ENCODE measurements around the gene SLC6A11. TPM values are rescaled to one million over a fixed set of nuclear protein-coding genes. Genes with fewer than 3 reads are reported as not detected.

The SLC6A11 gene
- total and polyA plus RNA-seq, 2 of the 8 experiments (the other 6 are each of a cell fraction or from before 2014, with no cell fraction given), result 0.78 to 1.5 TPM

DNA sequence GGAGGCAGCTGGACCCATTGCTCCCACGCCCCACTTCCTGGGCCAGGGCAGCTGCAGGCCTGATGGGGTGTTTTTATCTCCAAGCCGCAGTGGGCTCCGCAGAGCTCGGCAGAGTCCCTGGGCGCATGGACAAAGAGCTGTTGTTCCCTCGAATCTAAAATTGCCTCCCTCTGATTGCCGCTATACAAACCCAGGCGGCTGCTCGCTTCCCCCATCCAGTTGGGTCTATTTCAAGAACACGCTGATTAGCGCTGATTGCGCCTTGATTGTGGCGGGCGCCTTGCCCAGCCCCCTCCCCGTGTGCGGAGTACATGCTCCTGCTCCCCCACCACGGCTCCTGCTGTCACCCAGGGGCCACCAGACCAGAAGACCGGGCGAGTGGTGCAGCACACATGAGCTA lies 133.2 kb downstream of the SLC6A11 start:
- H3K4me2 ChIP-seq (ENCODE audit: insufficient read depth in 1 of 2, low read depth in 2 of 2, low read length in 2 of 2), result no peak overlapping the region
- H2AK5ac ChIP-seq (ENCODE audit: low read depth, low read length), result no peak overlapping the region
- H4K5ac ChIP-seq (ENCODE audit: insufficient read length, low read depth, low read length), result no peak overlapping the region
- no peak overlapping the region for H2BK120ac ChIP-seq (replicated peaks; ENCODE audit: low read depth, low read length)
- no peak overlapping the region for H2BK15ac ChIP-seq (ENCODE audit: low read length)
- H2BK20ac ChIP-seq (ENCODE audit: low read length), result no peak overlapping the region
- H2BK5ac ChIP-seq (ENCODE audit: low read depth, low read length), result no peak overlapping the region
- 90% methylated on average over 19 of the region's 19 CpGs; no CpG with 5 or more reads in 1 of the 2 experiments for WGBS, 2 experiments (ENCODE audit: extremely low coverage in 1 of 2, insufficient coverage in 1 of 2, insufficient read length in 1 of 2, insufficient replicate concordance in 2 of 2, low coverage in 1 of 2, low lambda C conversion rate in 2 of 2, missing lambda C conversion rate in 1 of 2)
- H2BK12ac ChIP-seq (ENCODE audit: low read depth, low read length), result no peak overlapping the region
- H3K23me2 ChIP-seq (ENCODE audit: low read depth, low read length), result no peaks in the 10 kb centered on the region
- H3K27me3 ChIP-seq (replicated peaks in 1 of 4; ENCODE audit: control insufficient read depth in 3 of 4, extremely low read depth in 1 of 4, insufficient read depth in 3 of 4, low read length in 3 of 4), result no peaks in the 10 kb centered on the region
- no peak overlapping the region for H3K18ac ChIP-seq (ENCODE audit: extremely low read depth, low read length)
- H3K56ac ChIP-seq (replicated peaks; ENCODE audit: insufficient read length, low read depth, low read length), result no peak overlapping the region
- H2AFZ ChIP-seq (ENCODE audit: low read length), result no peak overlapping the region
- CTCF ChIA-PET (ENCODE audit: partially characterized antibody), result interaction anchor here (0.7 to 16.2 kb wide), 14 partner anchors 7 to 191 kb away, joined by 3 to 211 read pairs (median 4); no protein-coding TSS in a partner anchor
- peaks cover 0 to 2% of the 10 kb centered on the region in 2 experiments for H4K20me1 ChIP-seq (replicated peaks in 1 of 2; ENCODE audit: control insufficient read depth in 1 of 2, insufficient read depth in 2 of 2, low read length in 2 of 2)
- no peak overlapping the region for H3K9ac ChIP-seq (replicated peaks in 1 of 4; ENCODE audit: extremely low read depth in 1 of 4, low read depth in 3 of 4, low read length in 3 of 4)
- H3K36me3 ChIP-seq (ENCODE audit: control insufficient read depth in 2 of 4, insufficient read depth in 4 of 4, low read length in 3 of 4), result no peaks in the 10 kb centered on the region
- H3K79me2 ChIP-seq (ENCODE audit: control insufficient read depth in 1 of 2, insufficient read depth in 2 of 2, low read length in 2 of 2), result no peaks in the 10 kb centered on the region
- no peak overlapping the region for H4K8ac ChIP-seq (ENCODE audit: extremely low read depth, insufficient read depth, low read length)
- no peak overlapping the region for H3K14ac ChIP-seq (ENCODE audit: insufficient read length)
- no peak overlapping the region for H3K23ac ChIP-seq (ENCODE audit: insufficient read length)
- H3K9me3 ChIP-seq (ENCODE audit: insufficient read depth in 2 of 2, low read depth in 1 of 2, low read length in 1 of 2), result no peaks in the 10 kb centered on the region
- H3K4me3 ChIP-seq (ENCODE audit: extremely low read depth in 1 of 4, insufficient read depth in 2 of 4, low read depth in 3 of 4, low read length in 4 of 4), result no peak overlapping the region
- no peak overlapping the region for H3K27ac ChIP-seq (ENCODE audit: low read depth, low read length)
- H3K79me1 ChIP-seq (ENCODE audit: low read depth, low read length), result no peaks in the 10 kb centered on the region
- POLR2A ChIA-PET (ENCODE audit: partially characterized antibody), result no interaction called here
- H4K91ac ChIP-seq (replicated peaks; ENCODE audit: insufficient read length, low read length), result no peak overlapping the region
- FAIRE-seq, result no peak
- no peak for DNase-seq (ENCODE audit: low read depth in 1 of 2, low spot score in 2 of 2)
- H3K4me1 ChIP-seq (replicated peaks in 1 of 4; ENCODE audit: control insufficient read depth in 3 of 4, insufficient read depth in 4 of 4, low read length in 3 of 4), result no peaks in the 10 kb centered on the region
- H3K4ac ChIP-seq (replicated peaks; ENCODE audit: insufficient read length, low read depth, low read length), result no peak overlapping the region
- TF ChIP-seq KDM1A (IDR thresholded peaks at IDR 0.05; ENCODE audit: borderline replicate concordance, low read length) (no peak), BRCA1 (IDR thresholded peaks at IDR 0.05; ENCODE audit: low read depth, low read length) (no peak), POU5F1 (IDR thresholded peaks at IDR 0.05; ENCODE audit: low read depth, low read length) (no peak), KDM4A (IDR thresholded peaks at IDR 0.05; ENCODE audit: low read depth, low read length, severe bottlenecking) (no peak), EZH2 (IDR thresholded peaks at IDR 0.05; ENCODE audit: low read depth, low read length, severe bottlenecking) (no peak), NANOG (IDR thresholded peaks at IDR 0.05; ENCODE audit: insufficient read depth, low read depth, low read length, poor library complexity, severe bottlenecking) (no peak), SP2 (IDR thresholded peaks at IDR 0.05; ENCODE audit: low read length) (no peak), SAP30 (IDR thresholded peaks at IDR 0.05; ENCODE audit: insufficient read depth, insufficient replicate concordance, low read length) (no peak), CBX8 (IDR thresholded peaks at IDR 0.05; ENCODE audit: borderline replicate concordance, low read depth, low read length) (no peak), FOSL1 (IDR thresholded peaks at IDR 0.05; ENCODE audit: insufficient read depth, low read depth, low read length) (no peak), ZNF274 (IDR thresholded peaks at IDR 0.05; ENCODE audit: borderline replicate concordance, extremely low read depth, low read length) (no peak), HDAC2 (IDR thresholded peaks at IDR 0.05; ENCODE audit: borderline replicate concordance in 1 of 2, low read depth in 2 of 2, low read length in 2 of 2) (no peak)
- TF ChIP-seq, protein P1, sequence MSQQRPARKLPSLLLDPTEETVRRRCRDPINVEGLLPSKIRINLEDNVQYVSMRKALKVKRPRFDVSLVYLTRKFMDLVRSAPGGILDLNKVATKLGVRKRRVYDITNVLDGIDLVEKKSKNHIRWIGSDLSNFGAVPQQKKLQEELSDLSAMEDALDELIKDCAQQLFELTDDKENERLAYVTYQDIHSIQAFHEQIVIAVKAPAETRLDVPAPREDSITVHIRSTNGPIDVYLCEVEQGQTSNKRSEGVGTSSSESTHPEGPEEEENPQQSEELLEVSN (IDR thresholded peaks at IDR 0.05), result no peak

Measured in H1 (cell line).